Body of pancreas (tissue), 4 donors: ENCODE data around the gene SLC22A2.

ENCODE experiments used
- CTCF ChIP-seq, 7 experiments: fragments of 450-650 bp in 4 of 7; fragments of 200-600 bp in 3 of 7; sonication (generic) in 3 of 7; IDR thresholded peaks; one replicate each; pipeline ENCODE4 v1.5.1; 2016 to 2019; ENCODE audit warnings: antibody characterized with exemption in 7 of 7
- POLR2A ChIP-seq, 3 donors: fragments of 450-650 bp; IDR thresholded peaks; one replicate each; pipeline ENCODE4 v1.6.1; 2016; ENCODE audit warnings: antibody characterized with exemption in 3 of 3, mild to moderate bottlenecking in 2 of 3

DNA sequence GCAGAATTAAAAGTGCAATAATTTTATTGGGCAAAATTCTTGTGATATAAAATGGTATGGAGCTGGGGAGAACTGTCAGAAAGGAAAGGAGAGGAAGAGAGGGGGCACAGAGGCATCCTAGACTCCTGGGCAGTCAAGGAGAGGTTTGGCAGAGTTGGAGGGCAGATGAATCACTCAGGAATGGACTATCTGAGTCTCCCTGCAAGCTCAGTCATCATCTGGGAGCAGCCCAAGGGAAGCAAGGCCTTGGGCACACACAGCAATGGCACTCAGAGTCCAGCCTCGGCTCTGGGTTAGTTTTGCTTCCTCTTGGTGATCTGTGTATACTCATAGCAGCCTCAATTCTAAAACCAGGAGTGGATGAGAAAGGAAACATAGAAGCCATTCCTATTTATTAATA, 69.8 kb downstream of the SLC22A2 start:
- TF ChIP-seq CTCF (IDR thresholded peaks at IDR 0.05) (no peak), POLR2A (IDR thresholded peaks at IDR 0.05) (no peak)
